Airway epithelial cell (primary cell): ENCODE data around the gene USP22. TPM values are rescaled to one million over a fixed set of nuclear protein-coding genes. Genes with fewer than 3 reads are reported as not detected.

ENCODE experiments used
- total RNA-seq: library from RNA; depleted of rRNA; stranded (reverse); fragments of >200 nt; gene quantifications from 2 replicates; pipeline ENCODE4 v1.2.3, GENCODE V29; 2015

Gene USP22
- total RNA-seq: 109 and 144 TPM in 2 replicates

DNA sequence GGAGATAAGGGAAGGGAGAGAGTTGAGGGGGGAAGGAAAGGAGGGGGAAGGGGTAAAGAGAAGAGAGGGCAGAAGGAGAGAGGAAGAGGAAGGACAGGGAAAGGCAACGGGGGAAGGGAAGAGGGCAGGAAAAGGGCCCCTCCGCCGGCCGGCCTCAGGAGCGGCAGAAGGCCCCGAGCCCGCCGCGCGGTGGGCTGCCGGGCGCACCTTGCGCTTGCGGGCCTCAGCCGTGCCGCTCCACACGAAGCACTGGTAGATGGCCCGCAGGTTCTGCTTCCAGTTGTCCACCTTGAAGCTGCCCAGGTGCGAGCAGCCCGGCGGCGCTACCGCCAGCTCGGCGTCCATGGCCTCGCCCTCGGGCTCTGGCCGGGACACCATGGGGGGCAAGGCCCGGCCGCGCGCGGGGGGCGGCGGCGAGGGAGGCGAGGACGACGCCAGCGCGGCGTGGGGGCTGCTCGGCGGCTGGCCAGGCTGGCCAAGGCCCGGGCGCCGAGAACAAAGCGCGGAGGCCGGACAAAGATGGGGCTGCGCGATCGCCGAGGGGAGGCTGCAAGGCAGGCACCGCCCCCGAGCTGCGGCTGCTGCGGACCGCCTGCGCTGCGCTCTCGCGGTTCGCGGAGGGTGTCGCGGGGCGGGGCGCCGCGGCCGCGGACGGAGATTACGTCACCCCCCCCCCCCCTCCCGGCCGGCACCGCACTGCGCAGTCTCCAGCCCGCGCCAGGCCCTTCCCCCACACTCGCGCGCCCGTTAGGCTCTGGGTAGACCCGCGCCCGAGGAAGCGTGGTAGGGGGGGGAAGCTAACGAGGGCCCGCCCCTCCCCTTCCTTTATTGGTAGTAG, at the start of gene USP22:
Gene USP22 (minus strand): TSS at position 554 of the 838 bp plus-strand sequence. CDS start 176 bp downstream, at position 378.

Other genes with a start within 250 kb of the USP22 start
- gene DHRS7B, start 84.0 kb upstream of the USP22 start, total RNA-seq: 16.2 and 22.8 TPM in 2 replicates
- 31.0 and 42.0 TPM in 2 replicates for gene TMEM11, start 171.2 kb upstream of the USP22 start, total RNA-seq
- gene NATD1, start 210.4 kb upstream of the USP22 start, total RNA-seq: 1.4 and 2.2 TPM in 2 replicates
- gene MAP2K3, start 241.7 kb upstream of the USP22 start, total RNA-seq: 23.6 and 34.6 TPM in 2 replicates